Activated CD8-positive, alpha-beta memory T cell treated with anti-CD3 and anti-CD28 coated beads, Interleukin-2, amount 10 ng/mL, durations not matched to agents 7 days and 5 days (primary cell): ENCODE results near the gene BCL2L12. TPM values are rescaled to one million over a fixed set of nuclear protein-coding genes. Genes with fewer than 3 reads are reported as not detected.
A peak's percentile ranks its signal among the peaks of the same experiment; 100 is the strongest.

Source experiments
- ATAC-seq: fragments of 150-1000 bp; cut with Tn5 transposase; one replicate; pipeline ENCODE4 v1.10.0; 2021; ENCODE audit warnings: moderate library complexity
- CTCF ChIA-PET: fragments of 350-600 bp; sonication (Branson Sonifier 250); formaldehyde crosslinking; loops from one replicate; lab custom pipeline; 2021; ENCODE audit warnings: antibody characterized with exemption; lab: Charles Lee
- DNase-seq: peaks from one replicate; pipeline ENCODE4 v3.0.0-alpha.2; 2020
- H3K27ac Mint-ChIP-seq: one replicate; pipeline ENCODE4 v1.8.0; 2021; ENCODE audit warnings: mild to moderate bottlenecking, mixed read lengths
- H3K27me3 Mint-ChIP-seq: one replicate; pipeline ENCODE4 v1.8.0; 2021; ENCODE audit warnings: mixed read lengths
- H3K36me3 Mint-ChIP-seq: one replicate; pipeline ENCODE4 v1.8.0; 2021; ENCODE audit warnings: mild to moderate bottlenecking, mixed read lengths
- H3K4me1 Mint-ChIP-seq: one replicate; pipeline ENCODE4 v1.8.0; 2021; ENCODE audit warnings: mixed read lengths
- H3K4me3 Mint-ChIP-seq: one replicate; pipeline ENCODE4 v1.8.0; 2021; ENCODE audit warnings: mild to moderate bottlenecking, moderate library complexity, mixed read lengths
- H3K9me3 Mint-ChIP-seq: one replicate; pipeline ENCODE4 v1.8.0; 2022; ENCODE audit warnings: low read depth, mixed read lengths
- total RNA-seq, 2 experiments: library from RNA; stranded (reverse); gene quantifications; one replicate each; pipeline ENCODE4 v1.2.3, GENCODE V29; 2021

Gene BCL2L12
- total RNA-seq, 2 experiments from 2014 or later, result 90.6 to 94.5 TPM

GRCh38 chr19:49662011-49662410 is 3.7 kb upstream of the BCL2L12 start:
- Mint-ChIP-seq H3K36me3 (peaks cover 25% of the 10 kb centered on the region), H3K27ac (no peak overlapping the region), H3K27me3 (no peaks in the 10 kb centered on the region), H3K9me3 (no peaks in the 10 kb centered on the region), H3K4me1 (peaks cover 27% of the 10 kb centered on the region), H3K4me3 (no peak overlapping the region)
- ATAC-seq (no peak), DNase-seq (no peak)
- CTCF ChIA-PET, result interaction anchor here (1.1 to 2.7 kb wide), 2 partner anchors 10 to 19 kb away, joined by 3 to 11 read pairs; no protein-coding TSS in a partner anchor

GRCh38 chr19:49663224-49663623 is 2.5 kb upstream of the BCL2L12 start:
- DNase-seq (no peak), ATAC-seq (no peak)
- peak overlapping the region; percentile 92 for H3K27ac Mint-ChIP-seq
- peak overlapping the region; percentile 97 for H3K4me3 Mint-ChIP-seq
- no peaks in the 10 kb centered on the region for H3K9me3 Mint-ChIP-seq
- CTCF ChIA-PET, result interaction anchor here (1.5 to 6.6 kb wide), 4 partner anchors 9 to 20 kb away, joined by 4 to 64 read pairs (median 8); partner anchors contain the start of gene PRMT1
- H3K4me1 Mint-ChIP-seq, result peaks cover 34% of the 10 kb centered on the region
- peaks cover 21% of the 10 kb centered on the region for H3K36me3 Mint-ChIP-seq
- no peaks in the 10 kb centered on the region for H3K27me3 Mint-ChIP-seq

- Mint-ChIP-seq H3K27ac (peak overlapping the region; percentile 92), H3K4me3 (peak overlapping the region; percentile 97), H3K27me3 (no peaks in the 10 kb centered on the region), H3K4me1 (peaks cover 34% of the 10 kb centered on the region), H3K9me3 (no peaks in the 10 kb centered on the region), H3K36me3 (peaks cover 16% of the 10 kb centered on the region)
- CTCF ChIA-PET, result interaction anchor here (0.6 to 6.6 kb wide), 12 partner anchors 8 to 1387 kb away, joined by 3 to 64 read pairs (median 4); partner anchors contain the start of genes PRMT1 and SCAF1
- ATAC-seq (peak; percentile 74), DNase-seq (peak; percentile 94)
These were observed 1.3 kb upstream of the BCL2L12 start for GRCh38 chr19:49664171-49665035.

GRCh38 chr19:49665036-49665350 is 740 bp upstream of the BCL2L12 start:
- ATAC-seq (no peak), DNase-seq (no peak)
- peaks cover 18% of the 10 kb centered on the region for H3K36me3 Mint-ChIP-seq
- CTCF ChIA-PET, result interaction anchor here (1.0 to 6.6 kb wide), 8 partner anchors 7 to 116 kb away, joined by 3 to 64 read pairs (median 5); partner anchors contain the start of genes PRMT1 and SCAF1
- H3K27me3 Mint-ChIP-seq, result no peaks in the 10 kb centered on the region
- H3K4me1 Mint-ChIP-seq, result peaks cover 34% of the 10 kb centered on the region
- no peaks in the 10 kb centered on the region for H3K9me3 Mint-ChIP-seq
- peak overlapping the region; percentile 92 for H3K27ac Mint-ChIP-seq
- peak overlapping the region; percentile 97 for H3K4me3 Mint-ChIP-seq

GRCh38 chr19:49666120-49666444 is 349 bp downstream of the BCL2L12 start:
- CTCF ChIA-PET, result interaction anchor here (0.9 to 6.6 kb wide), 3 partner anchors 11 to 197 kb away, joined by 3 to 64 read pairs (median 5); partner anchors contain the start of genes PRMT1 and SCAF1
- Mint-ChIP-seq H3K36me3 (peaks cover 14% of the 10 kb centered on the region), H3K27me3 (no peaks in the 10 kb centered on the region), H3K4me1 (peaks cover 34% of the 10 kb centered on the region), H3K4me3 (peak overlapping the region; percentile 97), H3K9me3 (no peaks in the 10 kb centered on the region), H3K27ac (peak overlapping the region; percentile 92)
- DNase-seq (no peak), ATAC-seq (no peak)

GRCh38 chr19:49667473-49667872 is 1.7 kb downstream of the BCL2L12 start:
- Mint-ChIP-seq H3K27me3 (no peaks in the 10 kb centered on the region), H3K27ac (peak overlapping the region; percentile 54), H3K4me3 (peak overlapping the region; percentile 97), H3K4me1 (peaks cover 40% of the 10 kb centered on the region), H3K9me3 (no peaks in the 10 kb centered on the region), H3K36me3 (peaks cover 12% of the 10 kb centered on the region)
- ATAC-seq (no peak), DNase-seq (no peak)
- CTCF ChIA-PET, result interaction anchor here (0.6 to 6.6 kb wide), 3 partner anchors 10 to 165 kb away, joined by 5 to 64 read pairs (median 6); partner anchors contain the start of gene PRMT1

- no peaks in the 10 kb centered on the region for H3K27me3 Mint-ChIP-seq
- H3K36me3 Mint-ChIP-seq, result peaks cover 6% of the 10 kb centered on the region
- H3K4me3 Mint-ChIP-seq, result no peak overlapping the region
- no peaks in the 10 kb centered on the region for H3K9me3 Mint-ChIP-seq
- peaks cover 22% of the 10 kb centered on the region for H3K4me1 Mint-ChIP-seq
- DNase-seq (no peak), ATAC-seq (no peak)
- H3K27ac Mint-ChIP-seq, result no peak overlapping the region
- CTCF ChIA-PET, result interaction anchor here (1.3 to 2.2 kb wide), 3 partner anchors 9 to 163 kb away, joined by 4 to 10 read pairs (median 5); no protein-coding TSS in a partner anchor
These were observed 3.8 kb downstream of the BCL2L12 start for GRCh38 chr19:49669516-49669915.

GRCh38 chr19:49672131-49672919 is 6.6 kb downstream of the BCL2L12 start:
- CTCF ChIA-PET, result interaction anchor here (0.6 to 3.6 kb wide), 19 partner anchors 9 to 202 kb away, joined by 3 to 21 read pairs (median 4); partner anchors contain the start of genes NOSIP and RRAS
- no peak overlapping the region for H3K4me3 Mint-ChIP-seq
- H3K9me3 Mint-ChIP-seq, result no peaks in the 10 kb centered on the region
- peaks cover 17% of the 10 kb centered on the region for H3K4me1 Mint-ChIP-seq
- no peak for ATAC-seq
- H3K27ac Mint-ChIP-seq, result peak overlapping the region; percentile 4
- peak; percentile 81 for DNase-seq
- no peaks in the 10 kb centered on the region for H3K27me3 Mint-ChIP-seq
- H3K36me3 Mint-ChIP-seq, result peaks cover 6% of the 10 kb centered on the region

- DNase-seq (no peak), ATAC-seq (peak; percentile 18)
- peak overlapping the region; percentile 99 for H3K27ac Mint-ChIP-seq
These were observed 10.5 kb downstream of the BCL2L12 start for GRCh38 chr19:49676136-49676783.

GRCh38 chr19:49676784-49677230 is 11.1 kb downstream of the BCL2L12 start:
- Mint-ChIP-seq H3K27ac (peak overlapping the region; percentile 99), H3K4me1 (peaks cover 39% of the 10 kb centered on the region), H3K4me3 (peak overlapping the region; percentile 74), H3K9me3 (no peaks in the 10 kb centered on the region), H3K27me3 (no peaks in the 10 kb centered on the region), H3K36me3 (peaks cover 3% of the 10 kb centered on the region)
- ATAC-seq, result peak; percentile 79
- CTCF ChIA-PET, result interaction anchor here (0.7 to 7.0 kb wide), 26 partner anchors 11 to 252 kb away, joined by 3 to 68 read pairs (median 4); partner anchors contain the start of genes AKT1S1, ATF5, BCL2L12 and FLT3LG
- peak; percentile 100 for DNase-seq

More at GRCh38 chr19:49676136-49676783, 10.5 kb downstream of the BCL2L12 start:
- CTCF ChIA-PET, result interaction anchor here (1.0 to 7.0 kb wide), 24 partner anchors 10 to 253 kb away, joined by 3 to 68 read pairs (median 4); partner anchors contain the start of genes AKT1S1, ATF5, BCL2L12 and FLT3LG
- H3K4me3 Mint-ChIP-seq, result peak overlapping the region; percentile 74
- H3K9me3 Mint-ChIP-seq, result no peaks in the 10 kb centered on the region
- H3K36me3 Mint-ChIP-seq, result peaks cover 3% of the 10 kb centered on the region
- H3K4me1 Mint-ChIP-seq, result peaks cover 37% of the 10 kb centered on the region
- no peaks in the 10 kb centered on the region for H3K27me3 Mint-ChIP-seq

GRCh38 chr19:49677231-49677900 is 11.6 kb downstream of the BCL2L12 start, which contains the start of gene PRMT1:
Gene PRMT1, plus strand, starts transcription at chr19:49677271. Its CDS starts 10 bp downstream, at chr19:49677281.
- Mint-ChIP-seq H3K4me3 (peak within 1 kb of the TSS; percentile 74), H3K36me3 (peaks cover 8% of the 10 kb centered on the region), H3K9me3 (no peaks in the 10 kb centered on the region), H3K27ac (peak within 1 kb of the TSS; percentile 99), H3K27me3 (no peaks in the 10 kb centered on the region), H3K4me1 (peaks cover 39% of the 10 kb centered on the region)
- peak; percentile 69 for DNase-seq
- ATAC-seq, result peak; percentile 1
- CTCF ChIA-PET, result interaction anchor here (0.6 to 7.0 kb wide), 28 partner anchors 11 to 204 kb away, joined by 3 to 68 read pairs (median 5); partner anchors contain the start of genes AKT1S1, BCL2L12, FLT3LG and IRF3
